DMS 273 (cell line): ENCODE results near the gene NOS1AP.
"Not testable (repeated sequence)": the region's sequence is repeated elsewhere in the genome, so short reads cannot be mapped to it uniquely, and the experiment has no call there.

Experiments
- DNase-seq: peaks from one replicate; lab custom pipeline; 2025; ENCODE audit not compliant: unreplicated experiment; lab: John Stamatoyannopoulos, UW

Gene NOS1AP

DNA sequence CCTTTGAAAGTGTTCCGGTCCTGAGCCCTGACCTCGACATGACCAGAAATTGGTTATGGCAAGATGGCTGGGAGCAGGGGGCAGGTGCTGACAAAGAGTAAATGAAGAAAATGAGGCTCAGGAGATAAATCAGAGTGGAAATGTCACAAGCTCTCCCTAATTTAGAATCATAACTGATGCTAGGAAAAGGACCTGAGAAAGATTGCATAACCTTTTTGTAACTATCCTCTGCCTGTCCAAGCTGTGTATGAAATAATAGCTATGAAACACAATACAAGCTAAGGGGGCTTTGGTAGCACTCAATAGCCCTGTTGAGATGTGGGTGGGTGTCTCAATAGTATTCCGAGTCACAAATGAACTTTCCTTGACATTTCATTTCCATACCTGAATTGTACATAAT is 12.9 kb upstream of the NOS1AP start:
- DNase-seq = no peak

DNA sequence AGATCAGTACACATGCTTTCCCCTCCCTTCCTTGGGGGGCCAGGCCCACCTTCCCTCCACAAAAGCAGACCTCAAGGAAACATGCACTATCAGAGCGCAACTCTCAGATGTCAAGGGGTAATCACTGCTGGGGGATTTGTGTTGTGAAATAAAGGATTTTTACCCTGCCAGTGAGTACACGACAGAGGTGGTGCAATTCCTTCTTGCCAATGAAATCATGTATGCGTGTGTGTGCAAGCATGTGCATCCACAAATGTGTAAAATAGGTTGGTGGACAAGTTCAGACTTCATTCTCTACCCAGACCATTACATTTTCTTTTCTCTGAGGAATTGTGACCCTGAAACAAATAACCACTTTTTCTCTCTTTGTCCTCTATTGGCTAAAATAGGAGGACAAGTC is 9.8 kb upstream of the NOS1AP start:
- DNase-seq = no peak

DNA sequence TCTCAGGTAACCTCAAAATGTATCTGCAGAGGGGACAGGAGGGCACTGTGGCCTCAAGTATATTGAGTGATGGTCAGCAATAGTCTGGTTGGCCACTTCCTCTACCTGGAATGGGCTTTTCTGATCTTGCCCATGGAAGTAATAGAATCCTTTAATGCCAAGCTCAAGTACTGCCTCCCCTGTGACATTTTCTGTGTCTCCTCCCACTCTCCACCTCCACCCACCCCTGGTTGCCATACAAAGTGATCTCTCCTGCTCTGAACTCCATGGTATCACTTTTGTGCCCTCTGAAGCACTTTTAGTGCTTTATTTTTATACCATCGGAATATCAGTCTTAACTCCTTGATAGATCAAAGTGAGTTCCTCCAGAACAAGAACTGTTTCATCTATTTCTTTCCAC is 9.2 kb upstream of the NOS1AP start:
- no peak for DNase-seq

- DNase-seq = peak; percentile 94
These were observed 6.9 kb upstream of the NOS1AP start for GRCh38 chr1:162062542-162063015.

GRCh38 chr1:162065016-162065415 is 4.5 kb upstream of the NOS1AP start:
- DNase-seq = no peak

DNA sequence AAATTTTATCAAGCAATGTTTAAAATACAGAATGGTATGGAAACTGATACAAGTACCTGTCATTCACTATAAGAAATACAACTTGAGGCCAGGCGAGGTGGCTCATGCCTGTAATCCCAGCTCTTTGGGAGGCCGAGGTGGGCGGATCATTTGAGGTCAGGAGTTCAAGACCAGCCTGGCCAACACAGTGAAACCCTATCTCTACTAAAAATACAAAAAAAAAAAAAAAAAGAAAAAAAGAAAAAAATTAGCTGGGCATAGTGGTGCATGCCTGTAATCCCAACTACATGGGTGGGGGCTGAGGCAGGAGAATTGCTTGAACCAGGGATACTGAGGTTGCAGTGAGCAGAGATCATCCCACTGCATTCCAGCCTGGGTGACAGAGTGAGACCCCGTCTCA is 2.7 kb upstream of the NOS1AP start:
- DNase-seq = not testable (repeated sequence)

- DNase-seq = peak; percentile 31
These were observed 2.0 kb upstream of the NOS1AP start for GRCh38 chr1:162067466-162067865.

DNA sequence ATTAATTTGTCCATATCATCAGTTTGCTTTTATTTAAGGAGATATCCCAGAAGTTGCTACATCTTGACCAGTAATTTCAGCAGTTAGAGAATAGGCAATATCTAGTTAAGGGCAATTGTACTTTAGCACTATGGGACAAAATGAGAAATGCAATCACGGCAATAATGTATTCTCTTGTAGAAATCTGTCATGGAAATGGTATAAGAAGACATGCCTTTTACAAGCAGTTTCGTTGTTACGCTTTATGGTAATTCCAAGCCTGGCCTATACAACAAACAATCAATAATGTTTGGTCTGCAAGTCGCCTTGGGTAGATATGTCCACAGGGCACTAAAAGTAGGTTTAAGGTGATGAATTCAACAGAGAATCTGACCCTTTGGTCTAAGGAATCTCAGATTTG is 1.2 kb upstream of the NOS1AP start:
- no peak for DNase-seq

GRCh38 chr1:162070094-162070748 is 730 bp downstream of the NOS1AP start:
- DNase-seq = peak; percentile 64

DNA sequence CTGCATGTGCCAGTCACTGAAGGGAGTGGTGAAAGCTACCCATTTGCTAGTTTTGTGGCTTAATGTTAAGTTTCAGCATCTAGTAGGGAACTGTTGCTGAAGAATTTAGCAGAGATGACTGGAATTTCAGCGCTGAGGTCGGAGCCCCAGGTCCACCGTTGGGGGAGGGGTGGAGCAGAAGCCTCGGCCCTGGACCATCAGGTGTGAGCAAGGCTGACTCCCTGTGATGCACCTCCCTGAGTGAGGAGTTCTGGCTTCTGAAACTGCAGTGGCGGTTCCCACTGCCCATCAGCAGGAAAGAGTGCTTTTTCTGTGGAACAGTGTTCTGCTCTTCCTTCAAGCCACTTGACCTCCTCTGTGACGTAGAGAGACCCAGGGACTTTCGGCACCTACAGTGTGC is 1.3 kb downstream of the NOS1AP start:
- no peak for DNase-seq

DNA sequence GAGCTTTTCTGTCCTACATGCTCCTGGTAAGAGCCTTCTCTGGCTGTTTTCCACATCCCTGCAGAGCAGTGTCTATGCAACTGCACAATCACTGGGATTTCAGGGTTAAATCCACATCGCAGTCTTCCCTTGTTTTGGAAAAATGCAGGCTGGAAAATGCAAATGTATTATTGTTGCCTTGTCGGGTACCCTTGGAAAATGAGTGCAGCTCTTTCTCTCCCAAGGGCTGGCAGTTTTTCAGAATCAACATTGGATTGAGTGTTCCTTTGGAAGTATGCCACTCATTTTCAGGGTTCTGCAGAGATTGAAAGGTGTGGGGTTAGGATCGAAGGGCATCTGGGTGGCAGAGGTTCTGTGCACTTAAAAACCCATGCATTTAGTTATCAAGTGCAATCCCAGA is 3.2 kb downstream of the NOS1AP start:
- peak; percentile 39 for DNase-seq

- no peak for DNase-seq
These were observed 5.0 kb downstream of the NOS1AP start for GRCh38 chr1:162074276-162075005.

- no peak for DNase-seq
These were observed 6.4 kb downstream of the NOS1AP start for GRCh38 chr1:162075862-162076261.

DNA sequence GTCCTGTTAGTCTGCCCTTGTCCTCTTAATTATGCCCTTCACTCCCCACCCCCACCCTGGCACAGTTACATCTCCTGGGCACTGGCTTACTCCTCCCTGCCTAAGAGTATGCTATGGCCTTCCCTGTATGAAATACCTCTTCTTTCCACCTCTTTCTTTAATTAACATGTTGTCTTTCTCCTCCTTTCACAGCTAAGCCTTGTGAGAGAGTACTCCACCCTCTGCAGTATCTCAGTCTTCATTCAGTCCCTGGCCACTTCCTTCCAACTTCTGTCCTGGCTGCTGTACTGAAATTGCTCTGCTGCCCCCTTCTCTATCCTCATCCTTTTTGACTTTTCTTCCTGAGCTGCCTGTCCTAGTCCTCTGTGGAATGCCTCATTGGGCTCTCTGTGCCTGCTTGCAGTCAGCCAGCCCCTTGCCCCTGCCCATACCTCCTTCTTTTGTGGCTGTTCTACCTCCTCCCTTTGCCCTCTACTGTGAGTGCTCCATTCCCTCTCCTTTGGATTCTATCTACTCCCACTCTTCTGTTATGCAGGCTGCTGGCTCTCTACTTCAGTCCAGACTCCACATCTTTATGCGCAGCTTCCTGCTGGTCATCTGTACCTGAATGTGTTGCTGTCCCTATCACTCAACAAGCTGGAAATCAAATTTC is 8.3 kb downstream of the NOS1AP start:
- no peak for DNase-seq

DNA sequence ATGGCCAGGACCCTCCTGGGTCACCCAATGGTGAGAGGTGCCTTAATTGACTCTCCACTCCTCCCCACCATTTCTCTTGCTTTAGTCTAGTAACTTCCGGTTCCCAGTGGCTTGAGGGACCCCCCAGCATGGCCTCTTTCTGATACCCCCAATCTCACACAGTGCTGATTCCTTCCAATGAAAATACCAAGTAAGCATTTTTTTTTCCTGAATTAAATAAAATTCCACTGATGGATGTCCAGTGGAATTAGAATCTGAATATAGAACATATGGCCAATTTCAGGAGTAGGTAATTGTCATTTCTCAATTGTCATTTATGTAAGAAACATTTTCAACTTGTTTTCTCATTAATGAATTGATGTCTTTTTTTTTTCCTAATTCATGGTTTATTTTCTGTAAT is 9.5 kb downstream of the NOS1AP start:
- no peak for DNase-seq

DNA sequence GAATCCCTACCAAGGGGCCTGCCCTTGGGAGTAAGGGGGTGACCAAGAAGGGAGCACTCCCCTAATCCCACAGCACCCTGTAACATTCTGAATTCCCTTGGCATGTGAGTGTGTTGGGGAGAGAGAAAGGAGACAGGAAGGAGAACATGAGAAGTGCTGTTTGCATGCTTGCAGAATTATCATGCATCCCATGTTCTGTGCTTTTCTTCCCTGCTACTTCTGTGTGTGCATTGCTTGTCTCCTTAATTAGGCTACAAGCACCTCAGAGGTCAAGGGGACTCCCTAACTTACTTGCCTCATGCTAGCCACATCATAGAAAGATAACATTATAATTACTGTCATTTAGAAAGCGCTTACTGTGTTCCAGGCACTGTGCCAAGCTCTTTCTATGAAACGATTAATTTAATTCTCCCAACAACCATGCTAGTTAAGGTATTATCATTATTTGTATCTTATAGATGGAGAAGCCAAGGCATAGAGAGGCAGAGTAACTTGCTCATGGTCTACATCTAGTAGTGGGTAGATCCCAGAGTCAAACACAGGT is 11.1 kb downstream of the NOS1AP start:
- DNase-seq = peak; percentile 33

GRCh38 chr1:162081316-162081715 is 11.8 kb downstream of the NOS1AP start:
- no peak for DNase-seq

GRCh38 chr1:162082080-162082479 is 12.6 kb downstream of the NOS1AP start:
- DNase-seq = not testable (repeated sequence)

- DNase-seq = no peak
These were observed 13.8 kb downstream of the NOS1AP start for GRCh38 chr1:162083273-162083672.

DNA sequence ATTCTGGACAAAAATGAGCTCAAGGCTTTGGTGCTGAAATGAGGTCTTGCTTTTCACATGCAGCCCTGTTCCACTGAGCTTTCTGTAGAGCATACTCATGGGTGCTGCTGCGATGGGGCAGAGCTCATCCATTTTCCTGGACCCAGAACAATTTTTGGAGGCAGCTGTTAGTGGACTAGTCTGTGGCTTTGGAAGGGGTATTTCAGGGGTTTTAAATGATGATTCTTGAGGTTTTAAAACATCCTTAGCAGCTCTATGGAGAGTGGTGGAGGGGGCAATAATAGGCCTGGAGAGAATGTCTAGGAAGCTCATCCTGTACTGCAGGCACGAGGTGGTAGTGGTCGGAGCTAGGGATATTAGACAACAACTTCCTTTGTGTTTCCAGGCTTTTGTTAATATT is 16.5 kb downstream of the NOS1AP start:
- no peak for DNase-seq

DNA sequence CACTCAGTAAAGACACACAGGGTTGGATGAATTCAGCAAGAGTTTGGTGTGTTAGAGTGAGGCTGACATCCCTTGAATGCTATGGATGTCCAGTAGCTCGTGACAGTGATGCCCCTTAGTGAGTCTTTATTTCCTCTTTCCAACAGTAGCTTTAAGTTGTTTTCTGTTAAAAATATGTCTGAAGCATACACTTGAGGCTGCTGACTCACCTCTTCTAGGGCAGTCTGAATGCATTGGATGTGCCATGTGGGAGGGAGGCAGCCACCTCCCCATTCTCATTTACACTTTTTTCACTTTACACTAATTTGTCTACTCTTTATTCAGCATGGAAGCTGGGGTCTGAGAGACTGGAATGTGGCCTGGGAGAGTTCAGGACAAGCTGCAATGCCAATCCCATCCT is 17.6 kb downstream of the NOS1AP start:
- no peak for DNase-seq

GRCh38 chr1:162087574-162087973 is 18.1 kb downstream of the NOS1AP start:
- no peak for DNase-seq
